GM21528 (cell line): Measurements from ENCODE around the gene SNX30.

Source experiments
- ATAC-seq: cut with Tn5 transposase; IDR thresholded peaks from one replicate; pipeline ENCODE4 v1.9.1; 2021; ENCODE audit warnings: mild to moderate bottlenecking, moderate library complexity; ENCODE audit not compliant: unreplicated experiment, low FRiP score

Gene SNX30

DNA sequence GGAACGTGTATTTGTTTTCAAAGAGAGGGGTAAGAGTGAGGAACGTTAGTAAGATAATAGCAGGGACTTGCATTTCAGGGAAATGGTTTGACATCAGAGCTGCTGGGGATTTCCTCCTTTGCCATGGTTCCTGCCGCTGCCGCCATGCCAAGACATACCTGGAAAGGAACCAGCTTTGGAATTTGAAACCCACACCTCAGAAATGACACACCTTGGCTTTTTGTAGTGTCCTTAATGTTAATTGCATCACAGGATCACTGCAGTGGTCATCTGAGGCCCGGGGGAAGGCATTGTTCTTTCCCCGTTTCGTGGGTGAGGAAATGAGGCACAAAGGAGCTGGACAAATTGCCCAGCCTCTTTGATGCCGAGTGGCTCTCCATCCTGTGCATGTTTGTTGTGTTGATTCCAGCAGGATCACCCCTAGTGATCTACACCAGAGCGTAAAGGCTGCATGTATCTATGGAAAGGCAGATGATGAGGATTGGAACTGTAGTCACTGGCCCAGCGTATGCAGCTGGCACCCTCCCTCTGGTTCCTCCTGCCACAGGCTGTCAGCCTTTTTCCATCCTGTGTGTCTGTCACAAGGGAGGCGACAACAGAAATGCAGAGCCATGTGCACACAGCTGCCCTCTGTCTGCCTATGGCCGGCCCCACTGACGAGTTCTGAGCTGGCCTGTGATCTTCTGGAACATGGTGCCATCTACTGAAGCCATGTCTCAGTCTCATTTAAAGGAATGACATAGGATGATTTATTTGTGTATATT is 102.4 kb downstream of the SNX30 start:
- no peak for ATAC-seq

DNA sequence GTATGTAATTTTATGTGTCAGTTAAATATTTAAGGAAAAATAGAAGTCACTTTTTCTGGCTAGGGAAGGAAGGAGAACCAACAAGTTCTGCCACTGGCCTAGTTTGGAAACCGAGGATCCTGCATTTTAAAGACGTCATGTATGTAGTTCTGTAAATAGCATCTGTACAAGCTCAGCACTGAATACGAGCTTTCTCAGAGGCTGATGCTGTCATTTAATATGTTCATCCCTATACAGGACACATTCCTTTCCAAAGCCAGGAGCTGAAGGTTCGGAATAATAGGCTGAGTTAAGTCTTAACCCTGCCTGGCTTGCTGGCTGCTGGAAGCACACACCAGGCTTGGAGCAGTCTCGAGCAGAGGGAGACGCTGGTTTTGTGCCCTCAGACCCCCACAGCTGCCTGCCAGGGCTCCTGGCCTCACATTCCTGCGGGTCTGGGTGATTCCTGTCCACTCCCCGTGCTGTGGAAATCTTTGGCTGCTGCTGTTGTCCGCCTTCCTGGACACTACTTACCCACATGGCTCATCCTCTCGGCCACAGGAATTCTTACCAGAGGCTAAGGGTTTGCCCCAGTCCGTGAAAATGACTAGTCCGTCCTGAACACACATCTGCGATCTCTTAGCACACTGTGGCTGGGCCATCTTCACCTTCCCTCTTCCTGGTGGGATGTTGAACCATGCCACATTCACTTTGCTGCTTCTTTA is 103.5 kb downstream of the SNX30 start:
- no peak for ATAC-seq

DNA sequence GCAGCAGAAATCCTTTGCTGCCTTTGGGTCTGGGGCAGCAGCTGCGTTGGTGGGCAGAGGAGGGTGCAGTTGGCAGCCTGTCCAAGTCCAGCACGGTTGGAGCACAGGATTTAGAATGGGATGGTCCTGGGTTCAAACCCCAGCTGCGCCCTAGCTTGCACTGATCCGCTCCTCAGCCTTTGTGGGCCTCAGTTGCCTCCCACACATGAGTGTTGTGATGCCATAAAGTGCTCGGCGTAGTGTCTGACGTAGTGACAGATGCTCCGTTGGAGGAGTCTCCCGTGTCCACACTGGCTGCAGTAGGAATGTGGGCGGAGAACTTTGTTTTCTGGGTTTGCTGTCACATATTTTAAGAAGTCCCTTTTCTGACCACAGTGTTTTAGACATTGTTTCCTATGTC is 104.1 kb downstream of the SNX30 start:
- ATAC-seq, result no peak

DNA sequence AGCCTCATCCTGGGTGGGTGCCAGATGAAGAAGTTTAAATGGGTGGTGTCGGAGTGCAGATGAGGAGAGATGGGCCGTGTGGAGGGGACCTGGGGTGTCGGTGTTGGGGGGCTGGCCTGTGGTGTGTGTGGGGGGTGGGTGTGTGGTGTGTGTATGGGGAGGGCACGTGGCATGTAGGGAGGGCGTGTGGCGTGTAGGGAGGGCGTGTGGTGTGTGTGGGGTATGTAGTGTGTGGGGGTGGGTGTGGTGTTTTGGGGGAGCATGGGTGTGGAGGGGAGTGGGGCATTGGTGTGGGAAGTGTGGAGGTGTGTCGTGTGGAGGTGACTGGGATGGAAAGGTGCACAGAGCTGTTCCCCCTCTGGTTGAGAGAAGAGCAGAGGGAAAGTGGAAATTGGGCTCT is 105.6 kb downstream of the SNX30 start:
- ATAC-seq, result no peak

DNA sequence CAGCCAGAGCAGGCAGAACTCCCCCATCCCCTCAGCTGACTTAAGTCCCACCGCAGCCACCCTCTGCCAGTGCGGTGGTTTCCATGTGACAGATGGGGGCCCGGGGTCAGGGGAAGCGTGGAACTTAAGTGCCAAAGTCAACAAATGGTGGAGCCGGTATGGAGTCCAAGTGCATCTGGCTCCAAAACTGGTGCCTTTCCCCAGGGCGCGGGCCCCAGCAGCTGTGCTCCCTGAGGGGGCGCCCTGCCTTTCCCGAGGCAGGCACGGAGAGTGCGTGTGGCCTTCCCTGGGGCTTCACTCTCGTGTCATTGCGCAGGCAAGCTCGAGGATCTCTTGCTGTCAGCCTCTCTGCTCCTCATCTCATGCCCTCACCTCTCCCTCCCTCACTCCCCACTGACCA is 106.3 kb downstream of the SNX30 start:
- ATAC-seq, result no peak

DNA sequence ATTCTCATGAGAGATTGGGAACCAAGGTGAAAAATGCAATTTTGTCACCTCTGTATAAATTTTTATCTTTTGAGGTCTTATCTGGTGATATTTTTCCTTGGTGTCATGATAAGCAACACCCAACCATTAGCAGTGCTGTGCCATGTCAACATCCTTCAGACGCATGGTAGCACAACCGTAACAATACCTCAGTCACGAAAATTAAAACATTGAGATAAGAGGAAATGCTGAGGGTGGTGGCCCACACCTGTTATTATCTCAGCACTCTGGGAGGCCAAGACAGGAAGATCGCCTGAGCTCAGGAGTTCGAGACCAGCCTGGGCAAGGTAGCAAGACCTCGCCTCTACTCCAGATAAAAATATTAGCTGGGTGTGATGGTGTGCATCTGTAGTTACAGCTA is 107.4 kb downstream of the SNX30 start:
- no peak for ATAC-seq

DNA sequence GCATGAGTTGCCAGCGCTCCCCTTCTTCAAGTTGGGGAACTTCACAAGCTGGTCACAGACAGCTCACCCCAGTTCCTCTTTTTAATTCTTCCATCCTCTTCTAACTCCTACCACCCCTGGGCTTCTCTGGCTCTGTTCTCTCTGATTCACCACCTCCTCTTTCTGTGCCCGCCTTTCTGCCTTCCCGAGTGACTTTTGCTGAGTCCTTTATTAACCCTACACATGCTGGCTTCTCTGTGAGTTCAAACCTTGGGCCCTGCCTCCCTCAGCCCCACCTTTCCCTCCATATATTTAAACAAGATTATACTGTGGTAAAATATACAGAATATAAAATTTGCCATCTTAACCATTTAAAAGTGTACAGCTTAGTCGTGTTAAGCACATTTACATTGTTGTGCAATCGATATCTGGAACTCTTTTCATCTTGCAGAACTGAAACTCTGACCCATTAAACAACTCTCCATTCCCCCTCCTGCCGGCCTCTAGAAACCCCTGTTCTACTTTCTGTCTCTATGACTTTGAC is 108.1 kb downstream of the SNX30 start:
- ATAC-seq, result peak; percentile 64

DNA sequence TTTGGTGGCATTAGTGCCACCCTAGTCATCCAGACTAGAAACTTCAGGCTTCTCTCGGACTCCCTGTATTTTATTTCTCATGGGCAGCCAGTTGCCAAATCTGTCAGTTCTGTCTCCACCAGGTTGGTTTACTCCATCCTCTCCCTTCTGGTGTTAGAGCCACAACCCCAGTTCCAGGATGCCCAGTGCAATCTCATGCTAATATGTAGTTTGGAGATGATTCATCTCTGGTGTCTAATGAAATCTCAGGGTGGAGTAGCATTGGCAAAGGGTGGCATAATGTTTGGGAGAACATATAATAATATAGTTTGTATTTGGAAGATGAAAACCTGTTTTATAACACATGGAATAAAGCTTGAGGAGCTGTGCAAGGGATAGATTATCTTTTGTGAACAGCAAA is 109.9 kb downstream of the SNX30 start:
- ATAC-seq, result no peak

DNA sequence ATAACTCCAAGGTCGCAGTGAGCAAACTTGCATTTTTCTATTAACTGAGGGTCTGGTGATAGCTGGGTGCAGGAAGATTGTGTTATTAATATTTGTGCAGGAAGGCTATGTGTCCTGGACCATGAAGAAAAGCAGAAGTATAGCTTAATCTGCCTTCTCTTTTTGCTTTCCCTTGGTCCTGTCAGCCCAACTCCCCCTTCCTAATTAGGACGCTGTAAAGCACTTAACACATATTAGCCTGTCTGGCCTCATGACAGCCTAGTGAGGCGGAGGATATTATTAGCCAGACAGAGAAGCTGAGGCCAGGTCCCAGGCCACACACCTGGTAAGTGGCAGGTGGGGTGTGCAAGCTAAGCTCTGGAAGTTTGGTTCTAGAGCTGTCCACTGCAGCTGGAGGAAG is 110.6 kb downstream of the SNX30 start:
- no peak for ATAC-seq

DNA sequence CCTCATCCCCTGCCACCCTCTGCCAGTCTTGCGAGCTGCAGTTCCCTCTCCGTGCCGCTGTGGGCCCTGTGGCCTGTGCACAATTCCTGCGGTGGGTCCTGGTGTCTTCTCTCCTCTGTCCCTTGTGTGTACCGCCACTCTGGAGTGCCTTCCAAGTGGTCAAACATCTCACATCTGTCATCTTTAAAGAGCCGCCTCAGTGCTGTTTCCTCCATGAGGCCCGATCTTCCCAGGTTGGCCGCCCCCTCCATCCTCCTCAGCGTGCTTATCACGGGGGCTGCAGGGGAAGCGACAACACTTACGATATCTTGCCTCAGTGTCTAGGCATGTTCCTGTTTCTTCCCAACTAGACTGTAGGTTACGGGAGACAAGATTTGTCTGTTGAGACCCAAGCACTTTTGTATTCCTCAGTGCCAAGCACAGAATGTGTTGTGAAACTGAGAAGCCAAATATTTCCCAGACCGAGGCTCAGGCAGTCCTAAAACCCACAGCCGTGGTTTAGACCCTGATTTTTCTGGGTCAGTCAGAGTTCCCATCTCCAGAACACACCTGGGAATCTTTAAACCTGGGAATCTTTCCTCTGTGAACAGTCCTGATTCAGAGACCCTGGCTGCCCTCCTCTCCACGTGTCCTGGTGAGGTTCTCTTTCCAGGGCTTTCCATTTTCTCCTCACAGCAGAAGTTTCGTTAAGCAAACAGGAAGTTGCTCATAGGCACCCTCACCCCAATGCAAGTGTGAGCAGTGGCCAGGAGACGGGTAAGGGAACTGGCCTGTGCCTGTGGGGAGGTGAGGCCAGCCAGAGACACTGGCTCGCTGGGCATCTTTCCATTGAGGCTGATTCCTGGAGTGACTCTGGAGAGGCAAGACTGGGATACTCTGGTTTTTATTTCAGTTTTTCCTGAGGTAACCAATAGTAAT is 111.3 kb downstream of the SNX30 start:
- ATAC-seq, result no peak

DNA sequence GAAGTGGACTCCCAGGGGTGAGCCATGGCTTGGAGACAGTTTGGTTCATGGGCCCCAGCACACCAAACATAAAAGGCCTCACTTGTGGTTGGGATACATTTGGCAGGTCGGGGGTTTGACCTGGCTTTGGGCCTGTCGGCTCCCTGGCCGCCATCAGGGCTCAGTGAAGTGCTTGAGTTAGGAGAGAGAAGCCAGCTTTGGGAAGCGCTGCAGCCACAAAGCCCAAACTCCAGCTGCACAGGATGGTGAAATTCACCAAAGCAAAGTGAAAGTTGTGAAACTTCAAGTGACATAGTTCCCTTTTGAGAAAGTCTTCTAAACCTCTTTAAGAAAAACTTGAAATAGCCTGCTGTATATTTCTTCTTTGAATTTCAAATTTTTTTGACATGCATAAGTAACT is 112.7 kb downstream of the SNX30 start:
- ATAC-seq, result no peak

DNA sequence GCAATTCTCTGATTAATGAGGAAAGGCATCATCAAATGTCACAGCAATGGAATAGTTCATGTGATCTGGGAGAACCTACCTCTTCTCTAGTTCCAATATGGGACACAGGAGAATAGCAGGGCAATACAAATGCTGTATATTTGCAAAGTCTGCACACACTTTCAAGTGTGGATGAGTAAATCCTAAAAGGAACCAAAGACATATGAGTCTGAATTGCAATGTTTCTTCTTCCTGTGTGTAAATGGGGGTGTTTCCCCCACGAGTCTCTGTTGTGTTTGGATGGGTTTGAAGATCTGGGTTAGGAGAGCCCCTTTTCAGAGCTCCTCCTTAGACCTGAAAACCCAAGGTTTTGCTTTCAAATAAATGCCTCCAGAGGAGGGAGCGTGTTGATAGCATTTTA is 113.2 kb downstream of the SNX30 start:
- no peak for ATAC-seq

DNA sequence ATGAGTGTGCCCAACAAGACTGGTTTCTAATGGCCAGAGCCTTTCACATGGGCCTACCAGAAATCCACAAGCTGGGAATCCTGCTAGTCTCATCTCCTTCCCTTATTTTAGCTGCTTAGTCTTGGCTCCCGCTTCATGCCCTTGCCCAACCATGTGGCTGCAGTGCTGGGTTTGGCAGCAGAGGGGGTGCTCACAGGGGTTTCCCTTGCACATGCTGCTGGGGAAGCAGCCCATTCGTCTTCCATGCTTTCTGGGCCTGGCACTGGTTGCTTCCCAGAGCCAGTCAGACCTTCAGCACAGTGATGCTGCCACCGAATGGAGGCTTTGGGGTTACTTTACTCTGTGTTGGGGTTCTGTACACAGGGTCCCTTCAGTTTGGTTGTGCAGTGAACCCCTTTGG is 113.8 kb downstream of the SNX30 start:
- ATAC-seq, result no peak

DNA sequence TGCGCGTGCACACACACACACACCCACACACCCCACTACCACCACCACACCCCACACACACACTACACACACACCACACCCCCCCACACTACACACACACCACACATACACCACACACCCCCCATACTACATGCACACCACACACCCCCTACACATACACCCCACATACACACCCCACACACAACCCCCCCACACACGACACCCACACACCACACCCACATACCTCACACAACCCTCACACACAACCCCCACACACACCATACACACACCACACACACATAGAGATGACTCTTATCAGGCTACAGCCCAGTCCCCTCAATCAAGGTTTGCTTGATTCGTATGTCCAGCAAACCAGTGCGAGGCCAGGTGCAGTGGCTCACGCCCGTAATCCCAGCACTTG is 114.4 kb downstream of the SNX30 start:
- no peak for ATAC-seq

DNA sequence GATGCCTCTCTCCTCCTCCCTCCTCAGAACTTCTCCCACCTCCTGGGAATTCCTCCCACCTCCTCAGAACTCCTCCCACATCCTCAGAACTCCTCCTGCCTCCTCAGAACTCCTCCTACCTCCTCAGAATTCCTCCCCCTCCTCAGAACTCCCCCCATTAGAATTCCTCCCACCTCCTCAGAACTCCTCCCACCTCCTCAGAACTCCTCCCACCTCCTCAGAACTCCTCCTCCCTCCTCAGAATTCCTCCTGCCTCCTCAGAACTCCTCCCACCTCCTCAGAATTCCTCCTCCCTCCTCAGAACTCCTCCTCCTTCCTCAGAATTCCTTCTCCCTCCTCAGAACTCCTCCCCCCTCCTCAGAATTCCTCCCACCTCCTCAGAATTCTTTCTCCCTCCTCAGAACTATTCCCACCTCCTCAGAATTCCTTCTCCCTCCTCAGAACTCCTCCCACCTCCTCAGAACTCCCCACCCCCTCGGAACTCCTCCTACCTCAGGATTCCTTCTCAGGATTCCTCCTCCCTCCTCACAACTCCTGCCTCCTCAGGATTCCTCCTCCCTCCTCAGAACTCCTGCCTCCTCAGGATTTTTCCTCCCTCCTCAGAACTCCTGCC is 116.2 kb downstream of the SNX30 start:
- no peak for ATAC-seq

DNA sequence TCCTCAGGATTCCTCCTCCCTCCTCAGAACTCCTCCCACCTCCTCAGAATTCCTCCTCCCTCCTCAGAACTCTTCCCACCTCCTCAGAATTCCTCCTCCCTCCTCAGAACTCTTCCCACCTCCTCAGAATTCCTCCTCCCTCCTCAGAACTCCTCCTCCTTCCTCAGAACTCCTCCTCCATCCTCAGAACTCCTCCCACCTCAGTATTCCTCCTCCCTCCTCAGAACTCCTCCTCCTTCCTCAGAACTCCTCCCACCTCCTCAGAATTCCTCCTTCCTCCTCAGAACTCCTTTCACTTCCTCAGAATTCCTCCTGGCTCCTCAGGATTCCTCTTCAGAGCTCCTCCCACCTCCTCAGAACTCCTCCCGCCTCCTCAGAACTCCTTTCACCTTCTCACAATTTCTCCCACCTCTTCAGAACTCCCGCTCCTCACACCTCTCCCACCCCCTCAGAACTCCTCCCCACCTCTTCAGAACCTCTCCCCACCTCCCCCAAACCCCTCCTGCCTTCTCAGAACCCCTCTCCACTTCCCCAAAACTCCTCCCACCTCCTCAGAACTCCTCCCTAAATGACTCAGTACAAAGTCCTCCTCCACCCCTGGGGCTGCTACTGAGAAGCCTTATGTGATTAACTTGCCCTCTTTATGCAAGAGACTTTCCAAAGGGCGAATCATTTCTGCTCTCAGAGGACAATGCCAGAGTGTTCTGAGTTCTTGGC is 116.9 kb downstream of the SNX30 start:
- no peak for ATAC-seq

DNA sequence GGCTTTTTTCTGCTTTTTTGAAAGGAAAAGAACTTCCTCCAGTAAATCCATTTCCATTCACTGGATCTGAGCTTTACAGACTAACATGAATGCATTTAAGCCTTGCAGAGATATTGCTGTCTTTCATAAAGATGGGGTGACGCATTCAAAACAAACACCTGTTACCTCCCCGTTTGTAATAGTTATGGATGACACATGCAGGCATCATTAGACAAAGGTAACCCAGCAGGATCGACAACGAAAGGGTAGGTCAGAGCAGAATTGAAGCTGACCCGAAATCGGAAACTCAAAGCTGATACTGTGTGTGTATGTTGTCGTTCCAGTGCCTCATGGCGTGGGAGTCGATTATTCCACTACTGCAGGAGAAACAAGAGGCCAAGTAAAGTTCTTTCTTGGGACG is 117.9 kb downstream of the SNX30 start:
- no peak for ATAC-seq

DNA sequence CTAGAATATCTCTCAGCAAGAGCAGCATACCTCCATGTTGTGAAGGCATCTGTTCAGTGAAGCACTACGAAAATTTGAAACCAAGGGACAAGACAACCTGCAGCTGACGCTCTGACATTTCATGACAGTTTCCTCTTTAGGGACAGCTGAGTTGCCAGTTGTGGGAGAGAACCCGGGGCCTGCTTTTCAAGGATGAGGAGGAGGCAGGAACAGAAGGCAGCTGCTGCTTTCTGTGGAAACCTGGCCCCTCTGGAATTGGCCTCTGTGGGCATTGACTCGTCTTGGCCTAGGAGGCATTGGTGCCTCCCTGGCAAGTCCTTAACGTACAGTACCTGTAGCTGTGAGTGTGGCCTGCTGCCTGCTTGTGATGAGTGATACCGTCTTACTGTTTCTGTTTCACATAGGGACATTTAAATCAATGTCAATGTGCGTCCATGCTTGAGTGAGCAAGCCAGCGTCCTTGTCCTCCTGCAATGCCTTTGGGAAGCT is 118.5 kb downstream of the SNX30 start:
- ATAC-seq, result no peak

DNA sequence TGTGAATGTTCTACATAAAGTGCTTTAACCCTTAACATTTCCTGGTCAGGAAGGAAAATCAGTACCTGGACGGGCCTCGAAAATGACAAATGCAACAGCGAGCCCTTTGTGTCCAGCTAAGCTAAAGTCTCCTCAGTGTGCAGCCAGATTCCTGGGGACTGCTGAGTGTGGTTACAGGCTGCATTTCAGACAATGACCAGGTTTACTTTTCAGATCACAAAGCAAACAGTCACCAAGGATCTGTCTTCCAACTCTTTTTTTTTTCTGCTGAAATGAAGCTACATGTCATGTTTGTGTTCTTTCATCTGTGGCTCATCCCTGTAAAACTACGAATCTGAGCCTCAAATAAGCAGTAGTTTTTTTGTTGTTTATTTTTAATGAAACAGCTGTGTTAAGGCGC is 119.4 kb downstream of the SNX30 start:
- ATAC-seq, result no peak

DNA sequence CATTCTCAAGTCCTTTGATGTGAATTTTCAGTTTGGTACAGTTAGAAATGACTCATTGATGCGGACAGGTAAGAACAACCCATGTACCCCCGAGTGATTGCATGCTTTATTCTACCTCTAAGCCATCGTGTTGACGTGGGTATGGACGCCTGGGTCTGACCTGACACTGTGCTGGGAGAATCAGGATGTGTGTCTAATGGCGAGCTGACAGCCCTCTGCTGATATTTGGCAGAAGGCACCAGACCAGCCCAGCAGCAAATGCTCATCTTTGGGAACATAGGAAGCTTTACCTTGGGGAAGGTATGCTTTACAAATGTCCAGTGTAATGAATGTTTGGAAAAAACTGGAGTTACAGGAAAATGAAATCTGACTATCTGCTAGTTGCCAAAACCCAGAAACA is 120.0 kb downstream of the SNX30 start:
- no peak for ATAC-seq
